AG04449 (cell line): Measurements from ENCODE around the gene CD226.

Experiments used
- CTCF ChIA-PET: fragments of 350-600 bp; formaldehyde crosslinking; extraction: SDS; loops from one replicate; lab custom pipeline; 2021; ENCODE audit warnings: antibody characterized with exemption; lab: Yijun Ruan, JAX
- POLR2A ChIA-PET: fragments of 400-600, 350-600 bp; formaldehyde crosslinking; extraction: SDS; loops from one replicate; lab custom pipeline; 2020; ENCODE audit warnings: antibody characterized with exemption, inconsistent platforms; lab: Yijun Ruan, JAX
- DNase-seq: peaks from one replicate; pipeline ENCODE4 v3.0.0-alpha.2; 2010; ENCODE audit warnings: low read depth, low spot score
- H3K4me3 ChIP-seq: 2 replicates; pipeline ENCODE4 v1.5.1; 2011; ENCODE audit warnings: low read depth, mild to moderate bottlenecking, control low read depth, low read length
- TF ChIP-seq, protein P1 (sequence below): IDR thresholded peaks from one replicate; pipeline ENCODE4 v1.5.1; 2011; ENCODE audit warnings: mild to moderate bottlenecking, moderate library complexity, low read length, control low read depth, inconsistent platforms; ENCODE audit not compliant: insufficient read depth; ENCODE audit errors: missing control alignments

Gene CD226

DNA sequence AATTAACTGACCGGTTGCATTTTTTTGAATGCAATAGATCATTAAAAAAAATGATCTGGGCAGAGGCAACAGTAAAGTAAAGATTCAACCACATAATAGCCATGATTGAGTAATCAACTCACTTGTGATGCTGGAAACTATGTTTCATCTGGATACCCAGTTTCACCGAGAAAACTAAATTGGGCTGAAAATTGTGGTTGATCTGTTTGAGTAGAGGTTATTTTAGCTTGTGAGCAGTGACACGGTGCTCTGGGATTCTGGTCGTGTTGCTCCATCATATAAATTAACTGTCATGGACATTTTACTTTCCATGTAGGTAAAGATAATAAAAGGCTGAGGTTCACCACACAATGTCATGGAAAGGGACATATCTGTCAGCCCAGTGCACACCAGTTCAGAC lies 58.7 kb downstream of the CD226 start:
- H3K4me3 ChIP-seq = no peak overlapping the region
- ChIA-PET CTCF (no interaction called here), POLR2A (no interaction called here)
- TF ChIP-seq, protein P1, sequence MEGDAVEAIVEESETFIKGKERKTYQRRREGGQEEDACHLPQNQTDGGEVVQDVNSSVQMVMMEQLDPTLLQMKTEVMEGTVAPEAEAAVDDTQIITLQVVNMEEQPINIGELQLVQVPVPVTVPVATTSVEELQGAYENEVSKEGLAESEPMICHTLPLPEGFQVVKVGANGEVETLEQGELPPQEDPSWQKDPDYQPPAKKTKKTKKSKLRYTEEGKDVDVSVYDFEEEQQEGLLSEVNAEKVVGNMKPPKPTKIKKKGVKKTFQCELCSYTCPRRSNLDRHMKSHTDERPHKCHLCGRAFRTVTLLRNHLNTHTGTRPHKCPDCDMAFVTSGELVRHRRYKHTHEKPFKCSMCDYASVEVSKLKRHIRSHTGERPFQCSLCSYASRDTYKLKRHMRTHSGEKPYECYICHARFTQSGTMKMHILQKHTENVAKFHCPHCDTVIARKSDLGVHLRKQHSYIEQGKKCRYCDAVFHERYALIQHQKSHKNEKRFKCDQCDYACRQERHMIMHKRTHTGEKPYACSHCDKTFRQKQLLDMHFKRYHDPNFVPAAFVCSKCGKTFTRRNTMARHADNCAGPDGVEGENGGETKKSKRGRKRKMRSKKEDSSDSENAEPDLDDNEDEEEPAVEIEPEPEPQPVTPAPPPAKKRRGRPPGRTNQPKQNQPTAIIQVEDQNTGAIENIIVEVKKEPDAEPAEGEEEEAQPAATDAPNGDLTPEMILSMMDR = no peak
- no peak for DNase-seq

DNA sequence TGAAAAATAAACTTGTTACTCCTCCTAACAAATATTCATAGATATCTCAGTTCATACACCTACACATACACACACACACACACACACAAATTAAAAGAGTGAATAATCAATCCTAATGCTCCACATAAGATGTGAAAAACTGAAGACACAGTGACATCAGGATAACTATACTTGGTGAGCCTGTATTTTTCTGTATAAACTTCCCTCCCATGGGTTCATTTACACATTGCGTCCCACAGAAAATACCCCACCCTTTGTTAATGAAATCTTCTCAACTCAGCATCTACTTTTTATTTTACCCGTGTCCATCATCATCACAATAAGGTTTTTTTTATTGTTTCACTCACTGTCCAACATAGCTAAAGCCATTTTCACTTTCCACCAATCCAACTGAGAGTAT lies 60.4 kb downstream of the CD226 start:
- POLR2A ChIA-PET = no interaction called here
- no peak for DNase-seq
- no peak overlapping the region for H3K4me3 ChIP-seq
- CTCF ChIA-PET = no interaction called here
- TF ChIP-seq, protein P1 = no peak

DNA sequence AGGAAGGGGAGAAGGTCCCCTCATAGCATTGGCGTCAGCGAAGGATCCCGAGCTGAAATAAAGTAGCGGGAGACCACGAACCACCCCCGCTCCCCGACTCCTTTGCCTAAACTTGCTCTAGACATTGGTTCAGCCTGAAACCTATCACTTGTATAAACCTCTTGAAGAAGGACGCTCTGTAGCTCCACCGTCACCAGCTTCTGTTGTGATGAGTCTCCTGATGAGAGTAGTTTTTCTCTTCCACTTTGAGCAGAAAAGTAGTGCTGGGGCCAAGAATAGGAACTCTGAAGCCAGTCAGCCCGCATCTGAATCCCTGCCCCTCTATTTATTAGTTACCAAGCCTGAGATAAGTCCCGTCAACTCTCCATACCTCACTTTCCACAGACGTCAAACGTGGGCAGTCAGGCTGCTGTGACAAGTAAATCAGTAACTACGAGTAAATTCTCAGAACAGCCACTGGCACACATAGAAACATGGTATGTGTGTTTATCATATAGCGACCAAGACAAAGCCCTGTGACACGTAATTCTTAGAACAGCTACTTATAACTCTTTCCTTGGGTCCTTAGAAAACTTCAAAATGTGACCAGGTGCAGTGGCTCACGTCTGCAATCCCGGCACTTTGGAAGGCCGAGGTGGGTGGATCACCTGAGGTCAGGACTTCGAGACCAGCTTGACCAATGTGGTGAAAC lies 61.7 kb downstream of the CD226 start:
- ChIA-PET POLR2A (no interaction called here), CTCF (interaction anchor here (1.1 kb wide), 1 partner anchor 22 kb away, joined by 3 read pairs; no protein-coding TSS in a partner anchor)

DNA sequence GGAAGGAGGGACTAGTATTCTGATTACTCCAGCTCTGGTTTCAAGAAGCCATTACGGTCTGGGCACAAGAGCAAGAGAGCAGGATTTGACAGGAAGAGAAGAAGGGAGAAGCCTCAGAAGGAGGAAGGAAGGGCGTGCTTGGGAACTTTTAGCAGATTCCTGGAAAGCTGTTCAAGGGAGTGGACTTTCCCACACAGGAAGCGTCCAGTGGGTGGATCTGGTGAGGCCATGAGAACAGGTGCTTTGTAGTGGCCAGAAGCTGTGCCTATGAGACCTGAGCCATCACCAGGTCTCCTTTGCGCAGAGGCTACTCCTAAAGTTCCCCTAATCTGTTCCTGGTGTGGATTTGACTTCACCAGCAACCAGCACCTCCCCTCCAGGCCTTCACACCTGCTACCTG lies 62.3 kb downstream of the CD226 start:
- CTCF ChIA-PET = interaction anchor here (1.1 kb wide), 1 partner anchor 23 kb away, joined by 3 read pairs; no protein-coding TSS in a partner anchor
- TF ChIP-seq, protein P1 = no peak
- POLR2A ChIA-PET = no interaction called here

More for the DNA sequence above, 61.7 kb downstream of the CD226 start:
- TF ChIP-seq, protein P1 = no peak
- H3K4me3 ChIP-seq = no peak overlapping the region
- no peak for DNase-seq

DNA sequence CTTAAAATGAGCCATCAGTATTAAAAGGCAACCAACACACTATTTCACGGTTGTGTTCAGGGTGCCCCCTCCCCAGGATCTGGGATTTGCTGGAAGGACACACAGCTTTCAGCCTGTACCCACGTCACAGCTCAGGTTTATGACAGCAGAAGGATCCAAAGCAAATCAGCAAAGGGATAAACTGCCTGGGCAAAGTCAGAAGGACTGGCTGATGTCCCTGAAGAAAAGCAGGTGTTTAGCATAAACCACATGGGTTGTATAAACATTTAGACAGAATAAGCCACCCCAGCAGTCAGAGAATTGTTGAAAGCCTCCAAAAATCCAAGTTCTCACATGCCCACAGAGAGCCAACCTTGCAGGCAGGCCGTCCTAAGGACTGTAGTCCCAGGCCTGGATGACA lies 63.9 kb downstream of the CD226 start:
- H3K4me3 ChIP-seq = no peak overlapping the region
- ChIA-PET POLR2A (no interaction called here), CTCF (no interaction called here)
- no peak for DNase-seq
- TF ChIP-seq, protein P1 = no peak

More for the DNA sequence above, 62.3 kb downstream of the CD226 start:
- DNase-seq = no peak
- no peak overlapping the region for H3K4me3 ChIP-seq

DNA sequence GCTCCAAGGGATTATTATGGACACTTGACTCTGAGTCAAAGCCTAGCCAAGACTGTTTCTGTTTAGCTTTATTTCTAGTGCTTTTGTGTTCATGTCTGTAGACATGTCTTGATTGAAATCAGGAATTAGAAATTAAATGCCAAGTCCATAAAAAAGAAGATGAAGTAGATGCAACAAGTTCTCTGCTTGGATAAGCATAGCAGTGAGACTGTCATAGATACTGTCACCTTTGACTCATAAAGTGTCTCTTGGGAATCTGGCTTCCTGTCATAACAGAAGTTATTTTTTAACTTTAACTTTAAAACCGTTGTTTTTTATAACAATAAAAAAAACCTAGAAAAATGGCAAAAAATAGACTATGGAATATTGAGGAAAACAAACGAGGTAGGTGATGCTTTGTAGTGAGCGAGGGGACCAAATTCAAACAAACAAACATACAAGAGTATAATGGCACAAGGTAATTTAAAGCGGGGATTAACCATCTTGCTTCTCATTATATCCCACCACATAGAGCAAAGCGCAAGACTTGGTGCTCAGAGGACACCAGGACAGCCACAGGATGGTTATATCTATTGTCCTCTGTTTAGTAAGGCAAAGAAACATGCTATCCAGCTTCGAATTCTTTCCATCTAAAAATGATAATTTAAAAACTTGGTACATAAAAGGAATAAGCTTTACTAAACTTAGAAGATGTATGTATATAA lies 64.6 kb downstream of the CD226 start:
- TF ChIP-seq, protein P1 = no peak
- no peak for DNase-seq
- no peak overlapping the region for H3K4me3 ChIP-seq
- CTCF ChIA-PET = no interaction called here
- POLR2A ChIA-PET = no interaction called here
